CD4-positive, alpha-beta memory T cell (primary cell): Measurements from ENCODE around the gene DGKG. TPM values are rescaled to one million over a fixed set of nuclear protein-coding genes. Genes with fewer than 3 reads are reported as not detected.

ENCODE experiments used
- CTCF ChIA-PET: fragments of 350-600 bp; sonication (Branson Sonifier 250); formaldehyde crosslinking; loops from one replicate; lab custom pipeline; 2021; ENCODE audit warnings: inconsistent platforms; ENCODE audit not compliant: partially characterized antibody; lab: Charles Lee
- POLR2A ChIA-PET: fragments of 350-600 bp; sonication (Branson Sonifier 250); formaldehyde crosslinking; loops from one replicate; lab custom pipeline; 2021; ENCODE audit not compliant: partially characterized antibody; lab: Charles Lee
- DNase-seq, 5 donors: peaks; one replicate each; pipeline versions ENCODE4 v3.0.0 to v3.0.0-alpha.2; 2020 to 2022; ENCODE audit warnings: mixed read lengths in 1 of 5
- H3K27ac ChIP-seq: one replicate; pipeline ENCODE4 v1.7.0; 2013; ENCODE audit warnings: low read depth, low read length
- H3K27me3 ChIP-seq: 2 replicates; pipeline ENCODE4 v1.7.0; 2013; ENCODE audit warnings: mild to moderate bottlenecking, low read length, moderate library complexity; ENCODE audit not compliant: insufficient read depth
- H3K36me3 ChIP-seq: 2 replicates; pipeline ENCODE4 v1.7.0; 2013; ENCODE audit warnings: mild to moderate bottlenecking, low read length, moderate library complexity; ENCODE audit not compliant: insufficient read depth
- H3K4me1 ChIP-seq: 2 replicates; pipeline ENCODE4 v1.7.0; 2013; ENCODE audit warnings: mild to moderate bottlenecking, low read length, moderate library complexity; ENCODE audit not compliant: insufficient read depth
- H3K4me3 ChIP-seq, 2 donors: one replicate each; pipeline ENCODE4 v1.7.0; 2013; ENCODE audit warnings: low read length in 2 of 2, mild to moderate bottlenecking in 1 of 2
- H3K9me3 ChIP-seq, 2 donors: one replicate each; pipeline ENCODE4 v1.7.0; 2013; ENCODE audit warnings: low read length in 2 of 2, control low read depth in 1 of 2; ENCODE audit not compliant: control insufficient read depth in 1 of 2
- H3K27ac Mint-ChIP-seq, 7 donors: one replicate each; pipeline ENCODE4 v1.8.0; 2020 to 2021; ENCODE audit warnings: mixed read lengths in 7 of 7, mild to moderate bottlenecking in 6 of 7, inconsistent platforms in 3 of 7, moderate library complexity in 3 of 7
- H3K27me3 Mint-ChIP-seq, 2 donors: one replicate each; pipeline ENCODE4 v1.8.0; 2020 to 2021; ENCODE audit warnings: mixed read lengths in 2 of 2
- H3K36me3 Mint-ChIP-seq, 2 donors: one replicate each; pipeline ENCODE4 v1.8.0; 2020 to 2021; ENCODE audit warnings: mixed read lengths in 2 of 2, inconsistent platforms in 1 of 2, mild to moderate bottlenecking in 1 of 2
- H3K4me1 Mint-ChIP-seq, 4 donors: one replicate each; pipeline ENCODE4 v1.8.0; 2020 to 2021; ENCODE audit warnings: mixed read lengths in 4 of 4, mild to moderate bottlenecking in 1 of 4
- H3K4me3 Mint-ChIP-seq, 8 donors: one replicate each; pipeline ENCODE4 v1.8.0; 2020 to 2021; ENCODE audit warnings: mixed read lengths in 8 of 8, mild to moderate bottlenecking in 7 of 8, moderate library complexity in 6 of 8, inconsistent platforms in 3 of 8
- H3K9me3 Mint-ChIP-seq, 8 donors: one replicate each; pipeline ENCODE4 v1.8.0; 2020 to 2021; ENCODE audit warnings: mixed read lengths in 8 of 8, mild to moderate bottlenecking in 5 of 8, inconsistent platforms in 3 of 8, moderate library complexity in 1 of 8
- intact Hi-C: fragments of 100-400 bp; cut with micrococcal nuclease; formaldehyde crosslinking; loops from one replicate; pipeline ENCODE4 v1.15.1; 2023
- polyA plus RNA-seq, 2 donors: library from polyadenylated mRNA; unstranded; fragments of 300-500 nt; fragmentation: Illumina TruSeq; gene quantifications; one replicate each; pipeline ENCODE4 v1.2.3, GENCODE V29; 2021
- total RNA-seq, 2 experiments: library from RNA; stranded (reverse); gene quantifications; one replicate each; pipeline ENCODE4 v1.2.3, GENCODE V29; 2021

Gene DGKG
- total and polyA plus RNA-seq, 4 experiments from 2014 or later, result 0.75 TPM; not detected in 3

DNA sequence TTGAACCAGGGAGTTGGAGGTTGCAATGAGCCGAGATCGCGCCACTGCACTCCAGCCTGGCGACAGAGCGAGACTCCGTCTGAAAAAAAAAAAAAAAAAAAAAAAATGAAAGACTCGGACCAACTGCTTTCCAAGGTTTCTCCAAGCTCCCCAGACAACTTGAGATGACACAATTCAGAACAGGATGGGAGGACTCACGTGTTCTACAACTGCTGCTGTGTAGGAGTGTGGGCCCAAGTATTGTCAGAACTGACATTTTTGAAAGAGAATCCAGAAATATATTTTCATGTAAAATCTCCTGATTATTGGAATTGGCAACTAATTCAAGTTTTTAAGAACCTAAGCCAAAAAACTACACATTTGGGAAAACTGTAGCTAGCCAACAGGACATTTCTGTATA is 143.6 kb downstream of the DGKG start:
- no peaks in the 10 kb centered on the region for H3K27me3 ChIP-seq
- Mint-ChIP-seq H3K4me1 (peaks cover 0 to 2% (median 0%) of the 10 kb centered on the region in 4 donors), H3K9me3 (no peaks in the 10 kb centered on the region), H3K4me3 (no peak overlapping the region), H3K27me3 (peaks cover 3 to 8% of the 10 kb centered on the region in 2 donors), H3K36me3 (no peaks in the 10 kb centered on the region), H3K27ac (no peak overlapping the region)
- no peak for DNase-seq
- H3K4me1 ChIP-seq, result no peaks in the 10 kb centered on the region
- CTCF ChIA-PET, result no interaction called here
- no peak overlapping the region for H3K4me3 ChIP-seq
- POLR2A ChIA-PET, result no interaction called here
- H3K36me3 ChIP-seq, result no peaks in the 10 kb centered on the region
- intact Hi-C loops, result no loop called here
- no peak overlapping the region for H3K27ac ChIP-seq
- H3K9me3 ChIP-seq, result no peaks in the 10 kb centered on the region

DNA sequence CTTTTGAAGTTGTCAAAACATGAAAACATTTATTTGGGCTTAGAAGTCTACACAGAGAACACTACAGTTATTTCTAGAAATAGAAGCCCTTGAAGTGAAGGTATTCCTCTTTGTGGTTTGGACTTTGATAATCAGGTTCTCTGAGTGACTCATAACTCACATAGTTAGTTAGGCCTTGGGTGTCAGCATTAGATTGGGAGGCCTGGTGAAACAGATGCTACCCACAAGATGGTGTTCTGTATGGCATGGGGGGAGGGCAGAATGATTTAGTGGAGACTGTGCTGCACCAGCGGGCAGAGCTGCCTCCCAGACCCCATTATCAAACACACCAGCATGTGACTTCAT is 144.2 kb downstream of the DGKG start:
- Histone ChIP-seq H3K27ac (no peak overlapping the region), H3K36me3 (no peaks in the 10 kb centered on the region), H3K4me1 (no peaks in the 10 kb centered on the region), H3K9me3 (no peaks in the 10 kb centered on the region), H3K27me3 (no peaks in the 10 kb centered on the region), H3K4me3 (no peak overlapping the region)
- H3K36me3 Mint-ChIP-seq, result no peaks in the 10 kb centered on the region
- CTCF ChIA-PET, result interaction anchor here (0.9 kb wide), 1 partner anchor 13 kb away, joined by 3 read pairs; no protein-coding TSS in a partner anchor
- H3K27ac Mint-ChIP-seq, result no peak overlapping the region
- no peak overlapping the region for H3K4me3 Mint-ChIP-seq
- POLR2A ChIA-PET, result no interaction called here
- intact Hi-C loops, result no loop called here
- H3K27me3 Mint-ChIP-seq, result peaks cover 1 to 3% of the 10 kb centered on the region in 2 donors
- H3K9me3 Mint-ChIP-seq, result no peaks in the 10 kb centered on the region
- DNase-seq, result no peak
- H3K4me1 Mint-ChIP-seq, result peaks cover 0 to 2% (median 0%) of the 10 kb centered on the region in 4 donors

DNA sequence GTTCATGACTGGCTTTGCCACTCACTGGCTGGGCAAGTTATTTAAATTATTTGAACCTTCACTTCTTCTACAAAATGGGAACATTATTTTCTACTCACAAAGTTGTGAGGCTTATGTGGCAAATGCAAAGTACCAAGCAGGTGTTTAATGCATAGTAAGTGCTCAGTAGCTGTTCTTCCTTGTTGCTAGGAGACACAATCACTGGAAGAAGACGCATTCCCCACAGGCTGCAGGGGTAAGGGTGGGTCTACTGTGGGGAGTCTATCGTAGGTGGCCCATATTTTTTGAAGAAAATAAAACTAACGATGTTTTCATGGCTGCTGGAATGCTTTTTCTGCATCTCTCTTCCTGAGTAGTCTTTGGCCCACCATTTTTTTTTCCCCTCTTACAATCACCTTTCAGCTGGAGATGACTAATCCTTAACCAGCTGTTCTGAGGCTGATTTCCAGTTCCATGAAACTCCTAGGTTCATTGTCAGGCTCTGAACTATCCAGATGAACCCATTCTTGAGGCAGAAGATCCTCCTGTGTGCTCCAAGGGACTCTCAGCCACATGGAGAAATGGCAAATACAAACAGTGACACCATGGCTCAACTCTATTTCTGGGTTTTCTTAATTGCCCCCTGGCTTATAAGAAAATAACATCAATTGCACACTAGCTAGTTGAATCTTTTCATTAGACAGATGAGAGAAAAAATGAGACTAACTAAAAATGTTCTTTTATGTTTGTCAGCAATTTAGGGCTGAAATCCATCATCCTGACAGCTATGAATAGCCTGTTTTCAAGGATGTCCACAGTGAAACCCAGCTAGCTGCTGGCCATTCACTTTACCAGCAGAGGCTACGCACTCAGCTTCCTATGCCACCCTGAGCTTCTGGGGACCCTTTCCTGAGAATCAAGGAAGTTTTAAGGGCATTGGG is 144.9 kb downstream of the DGKG start:
- no peak overlapping the region for H3K27ac Mint-ChIP-seq
- H3K4me3 Mint-ChIP-seq, result no peak overlapping the region
- no peak for DNase-seq
- intact Hi-C loops, result no loop called here
- peaks cover 0 to 2% (median 0%) of the 10 kb centered on the region in 4 donors for H3K4me1 Mint-ChIP-seq
- Histone ChIP-seq H3K9me3 (no peaks in the 10 kb centered on the region), H3K4me3 (no peak overlapping the region), H3K4me1 (no peaks in the 10 kb centered on the region), H3K27me3 (no peaks in the 10 kb centered on the region), H3K27ac (no peak overlapping the region), H3K36me3 (no peaks in the 10 kb centered on the region)
- ChIA-PET CTCF (interaction anchor here (0.9 kb wide), 1 partner anchor 12 kb away, joined by 3 read pairs; no protein-coding TSS in a partner anchor), POLR2A (no interaction called here)
- no peaks in the 10 kb centered on the region for H3K9me3 Mint-ChIP-seq
- no peaks in the 10 kb centered on the region for H3K36me3 Mint-ChIP-seq
- peaks cover 1 to 3% of the 10 kb centered on the region in 2 donors for H3K27me3 Mint-ChIP-seq

- Histone ChIP-seq H3K27ac (no peak overlapping the region), H3K9me3 (no peaks in the 10 kb centered on the region), H3K4me1 (no peaks in the 10 kb centered on the region), H3K36me3 (no peaks in the 10 kb centered on the region), H3K4me3 (no peak overlapping the region), H3K27me3 (no peaks in the 10 kb centered on the region)
- intact Hi-C loops, result no loop called here
- ChIA-PET POLR2A (no interaction called here), CTCF (no interaction called here)
- Mint-ChIP-seq H3K27ac (no peak overlapping the region), H3K9me3 (no peaks in the 10 kb centered on the region), H3K36me3 (no peaks in the 10 kb centered on the region), H3K27me3 (peaks cover 4 to 6% of the 10 kb centered on the region in 2 donors), H3K4me3 (no peak overlapping the region), H3K4me1 (peaks cover 0 to 2% (median 0%) of the 10 kb centered on the region in 4 donors)
- DNase-seq, result no peak
Measured at GRCh38 chr3:186214670-186215069, 147.4 kb downstream of the DGKG start.

DNA sequence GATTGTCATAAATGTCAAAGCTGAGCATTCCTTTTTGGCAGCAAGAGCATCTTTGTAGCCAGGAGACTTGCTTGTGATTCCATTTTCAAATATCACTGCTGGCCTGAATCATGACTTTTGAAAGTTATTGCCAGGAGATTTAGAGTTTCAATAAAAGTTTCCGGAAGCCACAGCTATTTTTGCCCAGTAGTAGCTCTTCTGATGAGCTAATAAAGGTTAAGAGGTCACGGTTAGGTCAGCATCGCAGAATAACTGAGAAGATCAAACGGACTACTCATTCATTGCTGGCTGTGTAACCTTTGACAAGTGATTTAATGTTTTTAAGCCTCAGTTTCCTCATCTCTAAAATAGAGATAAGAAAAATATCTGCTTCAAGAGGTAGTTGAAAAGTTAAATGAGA is 148.1 kb downstream of the DGKG start:
- no peak overlapping the region for H3K27ac Mint-ChIP-seq
- Histone ChIP-seq H3K4me3 (no peak overlapping the region), H3K36me3 (no peaks in the 10 kb centered on the region), H3K27ac (no peak overlapping the region), H3K27me3 (no peaks in the 10 kb centered on the region), H3K9me3 (no peaks in the 10 kb centered on the region), H3K4me1 (no peaks in the 10 kb centered on the region)
- no peaks in the 10 kb centered on the region for H3K9me3 Mint-ChIP-seq
- no peaks in the 10 kb centered on the region for H3K36me3 Mint-ChIP-seq
- intact Hi-C loops, result no loop called here
- no peak overlapping the region for H3K4me3 Mint-ChIP-seq
- no peak for DNase-seq
- CTCF ChIA-PET, result no interaction called here
- peaks cover 6 to 7% of the 10 kb centered on the region in 2 donors for H3K27me3 Mint-ChIP-seq
- peaks cover 0 to 2% (median 0%) of the 10 kb centered on the region in 4 donors for H3K4me1 Mint-ChIP-seq
- POLR2A ChIA-PET, result no interaction called here

- ChIA-PET CTCF (no interaction called here), POLR2A (no interaction called here)
- no peak for DNase-seq
- Histone ChIP-seq H3K27ac (no peak overlapping the region), H3K4me3 (no peak overlapping the region), H3K36me3 (no peaks in the 10 kb centered on the region), H3K4me1 (no peaks in the 10 kb centered on the region), H3K9me3 (no peaks in the 10 kb centered on the region), H3K27me3 (no peaks in the 10 kb centered on the region)
- intact Hi-C loops, result no loop called here
- no peak overlapping the region for H3K4me3 Mint-ChIP-seq
- no peaks in the 10 kb centered on the region for H3K9me3 Mint-ChIP-seq
- no peaks in the 10 kb centered on the region for H3K4me1 Mint-ChIP-seq
- peaks cover 6 to 7% of the 10 kb centered on the region in 2 donors for H3K27me3 Mint-ChIP-seq
- H3K36me3 Mint-ChIP-seq, result no peaks in the 10 kb centered on the region
- H3K27ac Mint-ChIP-seq, result no peak overlapping the region
Measured at GRCh38 chr3:186212611-186213010, 149.4 kb downstream of the DGKG start.

DNA sequence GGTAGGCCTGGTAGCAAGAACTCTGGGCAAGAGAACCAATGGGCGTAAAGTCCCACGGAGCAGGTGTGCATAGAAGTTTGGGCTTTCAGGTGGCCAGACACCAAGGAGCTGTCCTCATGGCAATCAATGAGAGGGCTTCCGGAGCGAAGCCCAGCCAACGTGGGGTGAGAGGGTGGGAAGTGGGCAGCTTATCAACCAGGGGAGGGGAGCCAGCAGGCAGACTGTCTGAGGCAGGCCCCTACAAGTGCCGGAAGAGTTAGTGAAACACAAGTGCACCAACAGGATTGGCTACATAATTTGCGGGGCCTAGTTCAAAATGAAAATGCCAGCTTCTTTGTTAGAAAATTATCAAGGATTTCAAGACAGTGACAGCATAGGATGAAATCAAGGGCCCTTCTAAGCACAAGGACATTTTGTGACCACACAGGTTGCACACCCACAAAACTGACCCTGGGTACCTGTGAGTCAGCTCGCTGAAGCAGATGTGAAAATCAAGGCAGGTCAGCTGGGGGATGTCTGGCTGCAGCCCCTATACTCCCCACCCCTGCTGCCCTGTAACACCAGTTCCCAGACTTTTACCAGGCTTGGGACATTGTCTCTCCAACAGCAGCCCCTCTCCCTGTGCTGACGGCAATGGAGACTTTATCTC is 151.1 kb downstream of the DGKG start:
- H3K27ac ChIP-seq, result no peak overlapping the region
- H3K4me3 Mint-ChIP-seq, result no peak overlapping the region
- no peaks in the 10 kb centered on the region for H3K36me3 Mint-ChIP-seq
- H3K4me1 ChIP-seq, result no peaks in the 10 kb centered on the region
- no peak overlapping the region for H3K4me3 ChIP-seq
- H3K9me3 ChIP-seq, result no peaks in the 10 kb centered on the region
- H3K9me3 Mint-ChIP-seq, result no peaks in the 10 kb centered on the region
- no peaks in the 10 kb centered on the region for H3K36me3 ChIP-seq
- intact Hi-C loops, result no loop called here
- no peaks in the 10 kb centered on the region for H3K27me3 ChIP-seq
- peaks cover 6 to 7% of the 10 kb centered on the region in 2 donors for H3K27me3 Mint-ChIP-seq
- no peaks in the 10 kb centered on the region for H3K4me1 Mint-ChIP-seq
- CTCF ChIA-PET, result no interaction called here
- no peak for DNase-seq
- POLR2A ChIA-PET, result no interaction called here
- no peak overlapping the region for H3K27ac Mint-ChIP-seq
